ENCODE measurements around the gene SLC39A1.
"Not testable (repeated sequence)": the region's sequence is repeated elsewhere in the genome, so short reads cannot be mapped to it uniquely, and the experiment has no call there.

The SLC39A1 gene

GRCh38 chr1:153928791-153929341 is 34.5 kb downstream of the SLC39A1 start:
- no peak for DNase-seq

GRCh38 chr1:153928245-153928644 is 35.1 kb downstream of the SLC39A1 start:
- DNase-seq: no peak

GRCh38 chr1:153926405-153926804 is 36.9 kb downstream of the SLC39A1 start:
- no peak for DNase-seq

GRCh38 chr1:153922972-153923925 is 40.1 kb downstream of the SLC39A1 start, which contains the start of gene GATAD2B:
Gene GATAD2B, minus strand, starts transcription at chr1:153922972. Its CDS starts 94,625 bp downstream, at chr1:153828347.
- DNase-seq: peak; percentile 98 to 99

- peak; percentile 71 to 74 for DNase-seq
These were observed 41.0 kb downstream of the SLC39A1 start for GRCh38 chr1:153922076-153922971.

- peak in 1 of 2 donors; percentile 34 for DNase-seq
These were observed 41.6 kb downstream of the SLC39A1 start for GRCh38 chr1:153921803-153922075.

GRCh38 chr1:153921080-153921802 is 42.1 kb downstream of the SLC39A1 start:
- no peak for DNase-seq

GRCh38 chr1:153919876-153920852 is 43.2 kb downstream of the SLC39A1 start:
- no peak for DNase-seq

GRCh38 chr1:153916297-153916696 is 47.0 kb downstream of the SLC39A1 start:
- no peak for DNase-seq

GRCh38 chr1:153912349-153912748 is 51.0 kb downstream of the SLC39A1 start:
- no peak for DNase-seq

- DNase-seq: not testable (repeated sequence)
These were observed 52.8 kb downstream of the SLC39A1 start for GRCh38 chr1:153910560-153910959.
